ENCODE results near the gene SCLT1. TPM values are rescaled to one million over a fixed set of nuclear protein-coding genes. Genes with fewer than 3 reads are reported as not detected.

SCLT1 gene
- total RNA-seq, 2 donors from 2014 or later = 11.4 to 12.0 TPM

GRCh38 chr4:128916832-128917231 is 176.5 kb downstream of the SCLT1 start:
- no peaks in the 10 kb centered on the region for H3K27me3 ChIP-seq (ENCODE audit: control insufficient read depth, insufficient read depth, low read length, poor library complexity, severe bottlenecking)
- Mint-ChIP-seq H3K4me3 (no peak overlapping the region), H3K27me3 (ENCODE audit: insufficient read depth) (no peaks in the 10 kb centered on the region), H3K36me3 (ENCODE audit: low read depth) (no peaks in the 10 kb centered on the region), H3K27ac (no peak overlapping the region), H3K9me3 (no peaks in the 10 kb centered on the region), H3K4me1 (no peaks in the 10 kb centered on the region)
- no peak overlapping the region for H3K9ac ChIP-seq (ENCODE audit: extremely low read depth, low read length, poor library complexity, severe bottlenecking)
- no peak for TF ChIP-seq CTCF (conservative IDR thresholded peaks at IDR 0.05)
- no peaks in the 10 kb centered on the region for H3K9me3 ChIP-seq (ENCODE audit: control insufficient read depth, low read length)
- H3K36me3 ChIP-seq (ENCODE audit: control insufficient read depth, insufficient read depth, low read length) = no peaks in the 10 kb centered on the region
- no peak overlapping the region for H3K4me3 ChIP-seq (ENCODE audit: low read length)
- H3K27ac ChIP-seq (ENCODE audit: low read depth, low read length) = no peak overlapping the region
- H3K4me1 ChIP-seq (ENCODE audit: control insufficient read depth, insufficient read depth, low read length) = no peaks in the 10 kb centered on the region
- 94 to 95% methylated on average over 3 to 6 of the region's 6 CpGs for whole genome bisulfite sequencing, 2 experiments (ENCODE audit: insufficient coverage in 1 of 2, insufficient read length in 1 of 2)
- DNase-seq = no peak

- DNase-seq = no peak
- no peaks in the 10 kb centered on the region for H3K27me3 Mint-ChIP-seq (ENCODE audit: insufficient read depth)
- H3K27ac Mint-ChIP-seq = no peak overlapping the region
- H3K9me3 Mint-ChIP-seq = no peaks in the 10 kb centered on the region
- no peaks in the 10 kb centered on the region for H3K4me1 Mint-ChIP-seq
- Histone ChIP-seq H3K4me1 (ENCODE audit: control insufficient read depth, insufficient read depth, low read length) (no peaks in the 10 kb centered on the region), H3K9me3 (ENCODE audit: control insufficient read depth, low read length) (no peaks in the 10 kb centered on the region), H3K9ac (ENCODE audit: extremely low read depth, low read length, poor library complexity, severe bottlenecking) (no peak overlapping the region), H3K27ac (ENCODE audit: low read depth, low read length) (no peak overlapping the region), H3K27me3 (ENCODE audit: control insufficient read depth, insufficient read depth, low read length, poor library complexity, severe bottlenecking) (no peaks in the 10 kb centered on the region), H3K4me3 (ENCODE audit: low read length) (no peak overlapping the region), H3K36me3 (ENCODE audit: control insufficient read depth, insufficient read depth, low read length) (no peaks in the 10 kb centered on the region)
- no peaks in the 10 kb centered on the region for H3K36me3 Mint-ChIP-seq (ENCODE audit: low read depth)
- TF ChIP-seq CTCF (conservative IDR thresholded peaks at IDR 0.05) = no peak
- H3K4me3 Mint-ChIP-seq = no peak overlapping the region
These were observed 177.8 kb downstream of the SCLT1 start for GRCh38 chr4:128915544-128915943.

- no peaks in the 10 kb centered on the region for H3K36me3 Mint-ChIP-seq (ENCODE audit: low read depth)
- H3K4me3 Mint-ChIP-seq = no peak overlapping the region
- no peak for DNase-seq
- Histone ChIP-seq H3K27me3 (ENCODE audit: control insufficient read depth, insufficient read depth, low read length, poor library complexity, severe bottlenecking) (no peaks in the 10 kb centered on the region), H3K27ac (ENCODE audit: low read depth, low read length) (no peak overlapping the region), H3K9ac (ENCODE audit: extremely low read depth, low read length, poor library complexity, severe bottlenecking) (no peak overlapping the region), H3K36me3 (ENCODE audit: control insufficient read depth, insufficient read depth, low read length) (no peaks in the 10 kb centered on the region), H3K4me3 (ENCODE audit: low read length) (no peak overlapping the region), H3K4me1 (ENCODE audit: control insufficient read depth, insufficient read depth, low read length) (no peaks in the 10 kb centered on the region), H3K9me3 (ENCODE audit: control insufficient read depth, low read length) (no peaks in the 10 kb centered on the region)
- 80 to 92% methylated on average over 1 of the region's 1 CpG for WGBS, 2 experiments (ENCODE audit: insufficient coverage in 1 of 2, insufficient read length in 1 of 2)
- no peak overlapping the region for H3K27ac Mint-ChIP-seq
- H3K27me3 Mint-ChIP-seq (ENCODE audit: insufficient read depth) = no peaks in the 10 kb centered on the region
- no peak for TF ChIP-seq CTCF (conservative IDR thresholded peaks at IDR 0.05)
- no peaks in the 10 kb centered on the region for H3K9me3 Mint-ChIP-seq
- H3K4me1 Mint-ChIP-seq = no peaks in the 10 kb centered on the region
These were observed 180.1 kb downstream of the SCLT1 start for GRCh38 chr4:128913228-128913627.

Data from endodermal cell (in vitro differentiated cells).